ENCODE results near the gene CSMD2. TPM values are rescaled to one million over a fixed set of nuclear protein-coding genes. Genes with fewer than 3 reads are reported as not detected.

Gene CSMD2
- total RNA-seq, 1 experiment from 2014 or later: 2.8 TPM

- Histone ChIP-seq H3K9me3 (ENCODE audit: low read depth, low read length, poor library complexity, severe bottlenecking) (no peaks in the 10 kb centered on the region), H3K4me1 (ENCODE audit: insufficient read depth, low read length, poor library complexity, severe bottlenecking) (no peaks in the 10 kb centered on the region), H3K4me3 (ENCODE audit: low read depth, low read length, poor library complexity, severe bottlenecking) (no peak overlapping the region), H3K27me3 (replicated peaks; ENCODE audit: insufficient read depth, low read depth, low read length, poor library complexity) (no peaks in the 10 kb centered on the region), H3K36me3 (ENCODE audit: insufficient read depth, low read length, poor library complexity, severe bottlenecking) (no peaks in the 10 kb centered on the region), H3K27ac (ENCODE audit: low read depth, low read length, poor library complexity, severe bottlenecking) (no peak overlapping the region)
- TF ChIP-seq CTCF (conservative IDR thresholded peaks at IDR 0.05; ENCODE audit: low read depth, low read length) (no peak), EZH2 (IDR thresholded peaks at IDR 0.05; ENCODE audit: borderline replicate concordance, low read depth, low read length, poor library complexity, severe bottlenecking) (no peak)
- intact Hi-C loops (cut with micrococcal nuclease; ENCODE audit: unreplicated experiment): no loop called here
- CTCF ChIA-PET: no interaction called here
- no TSS peak for BruUV-seq (replicated peaks)
- POLR2A ChIA-PET (ENCODE audit: low non-redundant PET): no interaction called here
- DNase-seq (ENCODE audit: low spot score): no peak
These were observed 452.8 kb downstream of the CSMD2 start for GRCh38 chr1:33712186-33712585.

- no peaks in the 10 kb centered on the region for H3K27me3 ChIP-seq (replicated peaks; ENCODE audit: insufficient read depth, low read depth, low read length, poor library complexity)
- ChIA-PET CTCF (no interaction called here), POLR2A (ENCODE audit: low non-redundant PET) (no interaction called here)
These were observed 453.5 kb downstream of the CSMD2 start for GRCh38 chr1:33711511-33711910.

GRCh38 chr1:33710967-33711366, 454.1 kb downstream of the CSMD2 start:
- ChIA-PET CTCF (no interaction called here), POLR2A (ENCODE audit: low non-redundant PET) (no interaction called here)
- Histone ChIP-seq H3K4me3 (ENCODE audit: low read depth, low read length, poor library complexity, severe bottlenecking) (no peak overlapping the region), H3K36me3 (ENCODE audit: insufficient read depth, low read length, poor library complexity, severe bottlenecking) (no peaks in the 10 kb centered on the region), H3K27me3 (replicated peaks; ENCODE audit: insufficient read depth, low read depth, low read length, poor library complexity) (no peaks in the 10 kb centered on the region), H3K4me1 (ENCODE audit: insufficient read depth, low read length, poor library complexity, severe bottlenecking) (no peaks in the 10 kb centered on the region), H3K9me3 (ENCODE audit: low read depth, low read length, poor library complexity, severe bottlenecking) (no peaks in the 10 kb centered on the region), H3K27ac (ENCODE audit: low read depth, low read length, poor library complexity, severe bottlenecking) (no peak overlapping the region)
- BruUV-seq (replicated peaks): no TSS peak
- TF ChIP-seq EZH2 (IDR thresholded peaks at IDR 0.05; ENCODE audit: borderline replicate concordance, low read depth, low read length, poor library complexity, severe bottlenecking) (no peak), CTCF (conservative IDR thresholded peaks at IDR 0.05; ENCODE audit: low read depth, low read length) (no peak)
- intact Hi-C loops (cut with micrococcal nuclease; ENCODE audit: unreplicated experiment): no loop called here
- DNase-seq (ENCODE audit: low spot score): no peak

More at GRCh38 chr1:33711511-33711910, 453.5 kb downstream of the CSMD2 start:
- no peak overlapping the region for H3K4me3 ChIP-seq (ENCODE audit: low read depth, low read length, poor library complexity, severe bottlenecking)
- no peaks in the 10 kb centered on the region for H3K4me1 ChIP-seq (ENCODE audit: insufficient read depth, low read length, poor library complexity, severe bottlenecking)
- BruUV-seq (replicated peaks): no TSS peak
- TF ChIP-seq CTCF (conservative IDR thresholded peaks at IDR 0.05; ENCODE audit: low read depth, low read length): no peak
- TF ChIP-seq EZH2 (IDR thresholded peaks at IDR 0.05; ENCODE audit: borderline replicate concordance, low read depth, low read length, poor library complexity, severe bottlenecking): no peak
- DNase-seq (ENCODE audit: low spot score): no peak
- no peaks in the 10 kb centered on the region for H3K36me3 ChIP-seq (ENCODE audit: insufficient read depth, low read length, poor library complexity, severe bottlenecking)
- no peaks in the 10 kb centered on the region for H3K9me3 ChIP-seq (ENCODE audit: low read depth, low read length, poor library complexity, severe bottlenecking)
- intact Hi-C loops (cut with micrococcal nuclease; ENCODE audit: unreplicated experiment): no loop called here
- no peak overlapping the region for H3K27ac ChIP-seq (ENCODE audit: low read depth, low read length, poor library complexity, severe bottlenecking)
